ENCODE data around the gene TAGLN.

GRCh38 chr11:117238221-117238620, 39.1 kb downstream of the TAGLN start:
- TF ChIP-seq CTCF (IDR thresholded peaks at IDR 0.05; ENCODE audit: low read depth, low read length) (no peak), EZH2phosphoT487 (IDR thresholded peaks at IDR 0.05; ENCODE audit: low read depth) (no peak)

All from OCI-LY3 (cell line).